Glomerular visceral epithelial cell (primary cell): Measurements from ENCODE around the gene CXCL8.
A peak's percentile ranks its signal among the peaks of the same experiment; 100 is the strongest.
"Not testable (repeated sequence)": the region's sequence is repeated elsewhere in the genome, so short reads cannot be mapped to it uniquely, and the experiment has no call there.

Experiments used
- DNase-seq: peaks from one replicate; pipeline ENCODE4 v3.0.0-alpha.2; 2016; ENCODE audit errors: extremely low spot score

The CXCL8 gene

DNA sequence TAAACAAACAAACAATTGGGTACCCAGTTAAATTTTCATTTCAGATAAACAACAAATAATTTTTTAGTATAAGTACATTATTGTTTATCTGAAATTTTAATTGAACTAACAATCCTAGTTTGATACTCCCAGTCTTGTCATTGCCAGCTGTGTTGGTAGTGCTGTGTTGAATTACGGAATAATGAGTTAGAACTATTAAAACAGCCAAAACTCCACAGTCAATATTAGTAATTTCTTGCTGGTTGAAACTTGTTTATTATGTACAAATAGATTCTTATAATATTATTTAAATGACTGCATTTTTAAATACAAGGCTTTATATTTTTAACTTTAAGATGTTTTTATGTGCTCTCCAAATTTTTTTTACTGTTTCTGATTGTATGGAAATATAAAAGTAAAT is 2.9 kb downstream of the CXCL8 start:
- no peak for DNase-seq

DNA sequence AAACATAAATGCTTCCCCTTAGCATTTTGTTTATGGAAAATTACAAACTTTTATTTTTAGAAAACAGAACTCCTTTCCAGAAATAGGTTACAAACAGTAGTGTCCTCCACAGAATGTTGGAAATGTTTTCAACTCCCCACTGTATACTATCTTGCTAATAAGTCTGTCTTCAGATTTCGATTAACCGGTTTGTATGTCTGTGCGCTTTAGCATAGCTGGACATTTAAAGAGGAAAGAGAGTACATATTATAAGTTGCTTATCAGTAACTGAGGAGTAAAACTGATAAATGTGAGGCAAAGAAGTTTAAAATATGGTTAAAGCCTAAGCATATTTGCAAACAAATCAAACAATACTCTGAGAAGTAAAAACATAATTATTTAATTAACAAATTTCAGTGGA is 3.4 kb downstream of the CXCL8 start:
- no peak for DNase-seq

- peak; percentile 29 for DNase-seq
These were observed 3.8 kb downstream of the CXCL8 start for GRCh38 chr4:73744203-73744602.

DNA sequence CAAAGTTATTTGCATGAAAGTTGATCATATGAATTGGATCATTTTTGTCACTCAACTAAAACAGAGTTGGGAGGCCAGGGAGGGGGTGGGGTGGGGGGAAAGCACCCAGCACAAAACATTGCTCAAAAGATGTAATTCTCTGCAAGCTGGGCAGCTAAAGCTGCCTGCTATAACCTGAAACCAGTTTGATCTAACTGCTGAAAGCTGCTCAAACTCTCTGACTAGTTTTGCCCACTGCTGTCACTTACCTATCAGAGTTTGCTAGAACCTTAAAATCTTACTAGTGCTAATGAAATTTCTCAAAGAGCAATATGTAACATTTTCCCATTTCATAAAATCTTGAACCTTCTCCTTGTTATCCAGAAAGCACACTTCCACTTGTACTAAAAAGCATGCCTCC is 10.4 kb downstream of the CXCL8 start:
- DNase-seq: no peak

DNA sequence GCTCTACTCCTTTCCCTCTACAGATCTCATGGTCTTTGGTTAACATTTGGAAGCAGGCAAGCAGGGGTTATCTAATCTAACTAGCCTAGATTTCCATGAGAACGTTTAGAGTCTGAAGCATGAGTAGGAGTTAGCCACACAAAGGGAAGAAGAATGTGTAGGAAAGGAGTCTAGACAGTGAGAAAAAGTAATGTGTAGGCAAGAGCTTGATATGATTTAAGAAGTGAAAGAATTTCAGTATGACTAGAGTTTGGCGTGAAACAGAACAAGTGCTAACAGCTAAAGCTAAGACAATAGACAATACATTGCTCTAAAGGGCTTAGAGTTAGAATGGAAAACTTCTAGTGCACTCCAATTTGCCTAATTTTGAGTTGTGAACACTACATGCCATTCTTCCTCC is 10.8 kb downstream of the CXCL8 start:
- no peak for DNase-seq

GRCh38 chr4:73751830-73752229 is 11.5 kb downstream of the CXCL8 start:
- DNase-seq: no peak

- no peak for DNase-seq
These were observed 12.1 kb downstream of the CXCL8 start for GRCh38 chr4:73752424-73752823.

GRCh38 chr4:73753215-73753614 is 12.8 kb downstream of the CXCL8 start:
- no peak for DNase-seq

DNA sequence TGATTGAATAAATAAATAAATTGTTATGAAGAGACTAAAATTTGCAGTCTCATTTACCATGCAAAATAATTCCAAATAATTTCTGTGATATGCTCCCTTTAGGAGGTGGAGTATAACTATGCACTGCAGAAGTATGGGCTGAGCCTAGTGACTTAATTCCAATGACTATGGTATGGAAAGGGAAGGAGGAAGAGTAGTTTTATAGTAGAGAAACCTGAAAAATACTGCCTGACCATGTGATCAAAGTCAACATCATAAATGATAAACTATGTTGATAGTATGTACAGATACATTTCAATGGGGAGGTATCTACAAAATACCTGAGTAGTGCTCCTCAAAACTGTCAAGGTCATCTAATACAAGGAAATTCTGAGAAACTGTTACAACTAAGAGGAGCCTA is 14.6 kb downstream of the CXCL8 start:
- DNase-seq: no peak

DNA sequence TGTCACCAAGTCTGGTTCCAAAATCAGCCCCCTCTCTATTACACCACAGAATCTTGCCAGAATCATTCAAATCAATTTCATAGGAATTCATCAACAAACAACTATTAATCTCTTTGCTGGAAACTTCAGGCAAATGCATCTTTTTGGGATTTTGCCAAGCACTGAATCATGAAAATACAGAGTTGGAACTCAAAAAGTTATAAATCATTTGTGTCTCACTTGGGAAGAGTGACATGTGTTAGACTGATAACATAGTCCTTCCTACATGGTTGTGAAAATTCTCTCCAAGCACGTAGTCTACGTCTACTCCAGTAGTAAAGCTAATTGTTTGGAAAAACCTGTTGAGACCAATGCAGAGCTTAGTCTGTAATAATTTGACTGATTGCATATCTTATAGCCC is 19.0 kb downstream of the CXCL8 start:
- no peak for DNase-seq

DNA sequence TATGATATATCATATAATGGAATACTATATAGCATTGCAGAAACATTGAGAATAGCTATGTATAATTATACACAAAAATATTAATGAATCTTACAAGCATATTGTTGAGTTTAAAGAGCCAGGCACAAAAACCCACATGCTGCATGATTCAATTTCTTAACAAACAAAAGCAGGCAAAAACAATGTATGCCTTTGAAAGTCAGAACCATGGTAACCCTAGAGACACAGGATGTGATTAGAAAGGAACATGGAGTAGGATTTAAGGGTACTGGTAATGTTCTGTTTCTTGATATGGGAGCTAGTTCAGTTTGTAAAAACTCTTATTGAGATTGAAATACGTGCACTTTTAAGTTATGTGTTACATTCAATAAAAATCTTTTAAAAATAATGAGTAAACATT is 21.5 kb downstream of the CXCL8 start:
- DNase-seq: no peak

DNA sequence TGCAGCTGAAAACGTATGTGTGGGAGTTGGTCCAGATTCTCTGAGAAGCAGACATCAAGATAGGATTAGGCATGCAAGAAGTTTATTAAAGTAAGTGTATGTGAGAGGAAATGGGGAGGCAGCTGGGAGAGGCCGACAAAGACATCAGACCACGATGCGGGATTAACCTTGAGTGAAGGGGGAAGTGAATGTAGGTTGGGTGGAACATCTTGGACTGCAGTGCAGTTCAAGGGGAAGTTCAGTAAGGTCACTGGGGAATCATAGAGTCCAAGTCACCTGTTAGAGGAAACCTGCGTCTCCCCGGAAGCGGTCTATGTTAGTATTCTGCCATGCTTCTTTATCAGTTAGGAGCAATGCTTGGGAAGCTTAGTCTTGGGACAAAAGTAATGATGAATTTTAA is 22.0 kb downstream of the CXCL8 start:
- DNase-seq: no peak

DNA sequence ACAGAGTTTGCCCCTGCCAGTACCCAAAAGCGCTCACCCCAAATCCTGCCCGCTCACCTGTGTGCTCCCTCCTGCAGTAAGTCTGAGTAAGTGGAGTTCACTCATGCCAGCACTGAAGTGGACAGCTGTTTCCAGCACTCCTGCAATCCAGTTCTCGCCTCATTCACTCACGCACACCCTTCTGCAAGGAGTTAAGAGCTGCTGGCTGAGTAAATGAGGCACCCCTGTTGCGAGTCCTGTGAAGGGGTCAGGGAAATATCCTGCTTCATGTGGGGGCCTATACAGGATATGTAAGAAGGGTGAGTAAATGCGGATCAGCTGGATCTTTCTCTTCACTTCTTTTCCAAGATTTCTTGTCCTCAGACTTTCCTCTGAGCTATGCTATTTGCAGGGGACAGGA is 23.5 kb downstream of the CXCL8 start:
- DNase-seq: no peak

DNA sequence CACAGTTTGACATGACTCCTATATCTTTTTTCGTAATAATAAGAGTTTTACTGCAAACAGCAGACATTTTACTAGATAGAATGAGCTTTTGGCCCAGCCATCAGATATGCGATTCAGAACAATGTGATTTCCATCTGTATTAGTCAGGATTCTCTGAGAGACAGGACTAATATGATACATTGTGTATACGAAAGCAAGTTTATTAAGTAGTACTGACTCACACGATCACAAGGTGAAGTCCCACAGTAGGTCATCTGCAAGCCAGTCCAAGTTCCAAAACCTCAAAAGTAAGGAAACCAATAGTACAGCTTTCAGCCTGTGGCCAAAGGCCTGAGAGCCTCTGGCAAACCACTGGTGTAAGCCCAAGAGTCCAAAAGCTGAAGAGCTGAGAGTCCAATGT is 24.1 kb downstream of the CXCL8 start:
- DNase-seq: no peak

DNA sequence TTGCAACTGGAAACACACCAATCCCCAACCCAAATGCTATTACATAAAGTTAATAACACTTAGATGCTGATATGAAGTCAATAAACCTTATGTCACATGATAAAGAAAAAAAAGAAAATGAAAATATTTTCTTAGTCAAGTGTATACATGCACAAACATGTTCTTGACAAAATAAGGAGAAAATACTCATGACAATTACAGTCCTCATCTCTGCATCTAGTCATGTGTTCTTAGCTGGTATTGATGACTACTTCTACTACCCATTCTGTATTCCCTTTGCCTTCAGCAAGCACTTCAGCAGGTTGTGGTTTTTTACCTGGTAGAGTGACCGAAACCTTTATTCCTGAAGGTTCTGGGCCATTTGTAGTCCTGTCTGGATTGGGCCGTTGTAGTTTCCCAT is 24.9 kb downstream of the CXCL8 start:
- DNase-seq: no peak

DNA sequence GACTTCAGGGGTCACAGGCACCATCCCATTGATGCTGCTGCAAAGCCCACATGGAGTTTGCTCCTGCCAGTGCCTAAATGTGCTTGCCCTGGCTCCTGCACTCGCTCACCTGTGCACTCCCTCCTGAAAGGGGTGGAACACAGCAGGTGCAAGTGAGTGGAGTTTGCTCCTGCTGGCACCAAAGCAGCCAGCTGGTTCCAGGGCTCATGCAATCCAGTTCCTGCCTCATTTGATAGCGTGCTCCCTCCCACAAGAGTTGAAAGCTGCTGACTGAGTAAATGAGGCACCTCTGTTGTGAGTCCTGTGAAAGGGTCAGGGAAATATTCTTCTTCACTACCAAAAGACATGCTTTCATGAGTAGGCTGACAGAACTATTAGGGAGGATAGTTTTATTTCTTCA is 30.5 kb downstream of the CXCL8 start:
- no peak for DNase-seq

DNA sequence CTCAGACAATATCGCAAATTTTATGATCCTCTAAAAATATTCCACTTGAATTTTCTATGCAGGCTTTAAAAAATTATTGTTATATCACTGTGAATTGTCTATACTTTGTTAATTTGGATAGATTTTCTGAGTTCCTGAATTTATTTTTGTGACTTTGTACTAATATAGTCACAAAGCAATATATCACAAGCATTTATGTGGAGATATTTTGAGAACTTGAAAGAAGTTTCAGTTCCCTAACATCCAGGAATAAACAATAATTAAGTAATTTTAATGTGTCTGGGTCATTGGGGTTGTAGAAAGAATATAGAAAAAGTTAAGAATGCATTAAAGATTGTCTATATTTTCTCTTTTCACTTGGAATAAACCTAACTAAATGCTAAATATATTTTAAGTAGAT is 32.0 kb downstream of the CXCL8 start:
- DNase-seq: no peak

GRCh38 chr4:73774406-73774805 is 34.0 kb downstream of the CXCL8 start:
- not testable (repeated sequence) for DNase-seq

DNA sequence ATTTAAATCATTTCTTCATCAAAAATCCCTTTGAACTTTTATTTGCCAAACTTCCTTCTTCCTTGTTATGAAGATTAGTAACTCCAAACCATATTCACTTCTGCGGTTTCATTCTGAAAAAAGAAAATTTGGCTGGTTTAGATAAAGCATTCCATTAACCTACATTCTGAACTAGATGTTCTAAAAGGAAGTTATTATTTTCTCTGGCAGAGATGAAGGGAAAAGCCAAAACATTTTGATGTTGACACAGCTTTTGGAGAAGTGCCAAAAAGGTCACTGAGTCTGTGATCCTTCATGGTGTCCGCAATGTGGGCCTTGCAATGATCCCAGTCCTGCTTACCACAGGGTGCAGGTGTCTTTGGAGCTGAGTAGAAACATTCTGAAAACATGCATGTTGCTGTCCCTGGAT is 36.0 kb downstream of the CXCL8 start:
- peak; percentile 97 for DNase-seq

GRCh38 chr4:73777612-73778011 is 37.2 kb downstream of the CXCL8 start:
- DNase-seq: peak; percentile 80

DNA sequence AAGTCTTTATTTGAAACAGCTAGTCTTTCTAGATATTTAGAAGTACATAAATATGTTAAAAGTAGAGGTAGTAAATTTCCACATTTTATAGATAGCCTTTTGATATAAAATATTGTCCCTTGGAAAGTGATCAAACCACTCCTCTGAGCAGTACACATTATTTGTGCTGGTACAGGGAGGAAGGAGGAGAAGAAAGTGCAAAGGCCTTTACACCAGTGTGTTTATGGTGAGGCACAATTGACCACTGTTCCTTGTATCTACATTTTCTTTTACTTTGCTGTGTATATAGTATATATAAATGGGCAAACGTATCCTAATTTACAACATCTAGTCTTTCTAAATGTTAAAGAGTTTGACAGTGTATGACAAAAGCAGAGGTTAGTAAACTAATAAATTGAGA is 39.9 kb downstream of the CXCL8 start:
- no peak for DNase-seq

GRCh38 chr4:73780834-73781233 is 40.5 kb downstream of the CXCL8 start:
- DNase-seq: no peak

DNA sequence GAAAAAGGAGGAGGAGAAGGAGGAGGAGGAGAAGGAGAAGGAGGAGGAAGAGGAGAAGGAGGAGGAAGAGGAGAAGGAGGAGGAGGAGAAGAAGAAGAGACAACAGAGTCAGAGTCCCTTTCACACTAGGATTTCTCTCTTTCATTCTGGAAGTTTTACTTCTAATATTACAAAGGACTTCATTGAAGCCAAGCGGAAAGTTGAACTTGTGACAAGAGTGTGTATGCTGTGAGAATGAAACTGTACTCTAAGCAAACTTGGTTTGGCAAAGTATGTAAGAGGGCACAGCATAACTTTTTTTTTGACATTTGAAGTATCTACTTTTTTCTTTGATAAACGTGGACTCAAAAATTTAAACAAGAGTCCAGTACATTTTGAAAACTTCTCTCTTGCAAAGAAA is 48.0 kb downstream of the CXCL8 start:
- DNase-seq: no peak
